ENCODE data around the gene TOM1L2.

TOM1L2 gene

GRCh38 chr17:17795946-17796786 lies 176.0 kb downstream of the TOM1L2 start:
- DNase-seq (ENCODE audit: low read depth) = no peak
- no peak for TF ChIP-seq CTCF (IDR thresholded peaks at IDR 0.05; ENCODE audit: control insufficient read depth, insufficient read depth, low read depth, low read length, missing control alignments)
- H3K4me3 ChIP-seq (ENCODE audit: control insufficient read depth, low read depth, low read length) = no peak overlapping the region

GRCh38 chr17:17795296-17795695 lies 176.9 kb downstream of the TOM1L2 start:
- no peak for TF ChIP-seq CTCF (IDR thresholded peaks at IDR 0.05; ENCODE audit: control insufficient read depth, insufficient read depth, low read depth, low read length, missing control alignments)
- no peak for DNase-seq (ENCODE audit: low read depth)
- no peak overlapping the region for H3K4me3 ChIP-seq (ENCODE audit: control insufficient read depth, low read depth, low read length)

GRCh38 chr17:17794382-17794781 lies 177.8 kb downstream of the TOM1L2 start:
- TF ChIP-seq CTCF (IDR thresholded peaks at IDR 0.05; ENCODE audit: control insufficient read depth, insufficient read depth, low read depth, low read length, missing control alignments) = no peak
- H3K4me3 ChIP-seq (ENCODE audit: control insufficient read depth, low read depth, low read length) = no peak overlapping the region
- no peak for DNase-seq (ENCODE audit: low read depth)
